ENCODE data around the gene PLEKHM2.

DNA sequence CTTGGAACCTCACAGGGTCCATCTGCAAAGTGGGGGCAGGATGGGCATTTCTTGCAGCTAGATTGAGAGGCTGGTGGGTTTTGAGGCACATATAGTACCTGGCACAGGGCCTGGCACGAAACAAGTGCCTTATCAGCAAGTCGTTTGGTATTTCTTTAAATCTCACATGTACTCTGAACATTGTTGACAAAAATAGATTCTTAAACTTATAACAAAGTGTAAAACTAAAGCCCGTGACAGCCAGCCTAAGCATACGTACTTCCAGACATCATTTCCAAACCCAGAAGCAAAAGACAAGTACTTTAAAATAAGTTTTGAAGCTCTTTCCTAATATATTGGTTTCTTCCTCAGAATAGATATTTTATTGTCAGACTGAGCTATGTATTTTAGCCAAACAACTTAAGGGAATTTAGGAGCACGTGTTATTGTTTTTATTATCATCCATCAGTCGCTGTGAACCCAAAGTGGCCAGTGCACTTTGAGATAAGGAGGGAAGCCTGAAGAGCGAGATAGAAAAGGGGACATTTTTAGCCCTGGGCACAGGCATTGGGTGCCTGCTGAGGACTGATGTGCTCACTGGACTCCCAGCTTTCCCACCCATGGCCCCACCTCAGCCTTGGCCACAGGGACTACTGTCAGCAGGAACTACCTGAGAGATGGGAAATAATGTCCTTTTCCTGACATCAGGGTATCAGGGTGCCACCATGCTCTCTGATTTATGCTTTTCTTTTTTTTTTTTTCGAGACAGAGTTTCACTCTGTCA is 77.4 kb downstream of the PLEKHM2 start:
- TF ChIP-seq, protein P1, sequence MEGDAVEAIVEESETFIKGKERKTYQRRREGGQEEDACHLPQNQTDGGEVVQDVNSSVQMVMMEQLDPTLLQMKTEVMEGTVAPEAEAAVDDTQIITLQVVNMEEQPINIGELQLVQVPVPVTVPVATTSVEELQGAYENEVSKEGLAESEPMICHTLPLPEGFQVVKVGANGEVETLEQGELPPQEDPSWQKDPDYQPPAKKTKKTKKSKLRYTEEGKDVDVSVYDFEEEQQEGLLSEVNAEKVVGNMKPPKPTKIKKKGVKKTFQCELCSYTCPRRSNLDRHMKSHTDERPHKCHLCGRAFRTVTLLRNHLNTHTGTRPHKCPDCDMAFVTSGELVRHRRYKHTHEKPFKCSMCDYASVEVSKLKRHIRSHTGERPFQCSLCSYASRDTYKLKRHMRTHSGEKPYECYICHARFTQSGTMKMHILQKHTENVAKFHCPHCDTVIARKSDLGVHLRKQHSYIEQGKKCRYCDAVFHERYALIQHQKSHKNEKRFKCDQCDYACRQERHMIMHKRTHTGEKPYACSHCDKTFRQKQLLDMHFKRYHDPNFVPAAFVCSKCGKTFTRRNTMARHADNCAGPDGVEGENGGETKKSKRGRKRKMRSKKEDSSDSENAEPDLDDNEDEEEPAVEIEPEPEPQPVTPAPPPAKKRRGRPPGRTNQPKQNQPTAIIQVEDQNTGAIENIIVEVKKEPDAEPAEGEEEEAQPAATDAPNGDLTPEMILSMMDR (IDR thresholded peaks at IDR 0.05; ENCODE audit: low read depth, low read length) = no peak
- no peak for TF ChIP-seq EZH2phosphoT487 (IDR thresholded peaks at IDR 0.05; ENCODE audit: low read depth)
